Heart left ventricle (tissue), 16 donors: ENCODE results near the gene DENND4B. TPM values are rescaled to one million over a fixed set of nuclear protein-coding genes. Genes with fewer than 3 reads are reported as not detected.

Experiments
- ATAC-seq, 4 donors: fragments of 200-7000 bp; cut with Tn5 transposase; one replicate each; pipeline ENCODE4 v1.9.1; 2020 to 2022; ENCODE audit warnings: moderate library complexity in 4 of 4, mild to moderate bottlenecking in 3 of 4, moderate number of reproducible peaks in 1 of 4
- DNase-seq, 5 donors: peaks; one replicate each; pipeline ENCODE4 v3.0.0-alpha.2; 2020
- H3K27ac ChIP-seq, 12 donors: fragments of 200-600 bp; sonication (generic) in 4 of 12; one replicate each; pipeline versions ENCODE4 v1.5.0 to v1.8.0; 2016 to 2022; ENCODE audit warnings: mild to moderate bottlenecking in 2 of 12
- H3K27me3 ChIP-seq, 9 donors: fragments of 200-600 bp; sonication (generic) in 2 of 9; one replicate each; pipeline versions ENCODE4 v1.5.1 to v1.8.0; 2016 to 2022; ENCODE audit warnings: mild to moderate bottlenecking in 3 of 9
- H3K36me3 ChIP-seq, 9 donors: fragments of 200-600 bp; sonication (generic) in 2 of 9; one replicate each; pipeline versions ENCODE4 v1.5.0 to v1.8.0; 2018 to 2022; ENCODE audit warnings: mild to moderate bottlenecking in 2 of 9
- H3K4me1 ChIP-seq, 12 donors: fragments of 200-600 bp; sonication (generic) in 4 of 12; one replicate each; pipeline versions ENCODE4 v1.5.0 to v1.8.0; 2016 to 2022; ENCODE audit warnings: mild to moderate bottlenecking in 3 of 12
- H3K4me3 ChIP-seq, 12 donors: fragments of 200-600 bp; sonication (generic) in 4 of 12; one replicate each; pipeline versions ENCODE4 v1.5.0 to v1.8.0; 2017 to 2022; ENCODE audit warnings: mild to moderate bottlenecking in 9 of 12, moderate library complexity in 4 of 12
- H3K9me3 ChIP-seq, 12 donors: fragments of 200-600 bp; sonication (generic) in 4 of 12; one replicate each; pipeline versions ENCODE4 v1.5.0 to v1.8.0; 2016 to 2022; ENCODE audit warnings: mild to moderate bottlenecking in 1 of 12
- CTCF ChIP-seq, 12 donors: fragments of 200-600 bp; sonication (generic) in 4 of 12; IDR thresholded peaks; one replicate each; pipeline versions ENCODE4 v1.5.0 to v1.8.0; 2018 to 2022; ENCODE audit warnings: antibody characterized with exemption in 12 of 12, mild to moderate bottlenecking in 5 of 12
- POLR2A ChIP-seq, 2 donors: fragments of 450-650 bp; IDR thresholded peaks; one replicate each; pipeline ENCODE4 v1.6.1; 2017; ENCODE audit warnings: antibody characterized with exemption in 2 of 2, mild to moderate bottlenecking in 2 of 2, moderate library complexity in 2 of 2
- WGBS, 4 donors: extraction: QIAGEN DNeasy Blood & Tissue Kit in 2 of 4; methylation state at CpG; one replicate each; pipeline versions ENCODE4 v1.1.5 to v1.1.7; 2013 to 2018; 5-methylcytosine and 5-hydroxymethylcytosine counted together
- intact Hi-C, 10 donors: fragments of 100-400 bp; cut with DNase I; formaldehyde crosslinking; loops; one replicate each; pipeline versions ENCODE4 v1.11.1 to v1.14.2; 2022
- polyA plus RNA-seq, 2 donors: library from polyadenylated mRNA; stranded (reverse); fragments of 200-250 nt; gene quantifications; one replicate each; pipeline ENCODE4 v1.2.3, GENCODE V29; 2013
- total RNA-seq, 9 donors: library from RNA; depleted of rRNA in 2 of 9; stranded (reverse); fragments of >200 nt in 2 of 9; fragmentation: NEBNext Ultra II Directional in 3 of 9; extraction: Animal tissue kit (Norgen Biotek cat#: 25700) in 3 of 9; gene quantifications; one replicate each; pipeline versions ENCODE4 v1.1.0 to v1.2.4, GENCODE V29; 2016 to 2023
- donor health status: ischemic (EF 13 %, LVEDD 7.1; RV severe dilation, severe dysfunction).
- donor health status: healthy with polysubstance abuse.
- donor health status: DM: no; HTN: yes; CAD: no.
- donor health status: DM: no; HTN: no; CAD: no.
- donor health status: ischemic (EF 25% LVEDD 6.9; RV normal size, moderate dysfunction).
- donor health status: ischemic (EF 25% LVEDD 5.7; RV mildly dilated, moderate dysfunction).
- donor health status: healthy.
- donor health status: DM: yes; HTN: yes; CAD: no.
- donor health status: ischemic (EF 35%, LVEDD 5.7; RV mildly dilated, moderate dysfunction).
- donor health status: nonischemic (EF 11% LVEDD 7.7; RV severe dilation, severe dysfunction).
- donor health status: DM: yes; HTN: yes; CAD: no.
- donor health status: PGD.
- donor health status: ischemic (EF 29% LVEDD 5.4; RV normal size, mild dysfunction).
- donor health status: nonischemic (EF 23%, LVEDD 6.1; RV moderate dilation, normal function).

Gene DENND4B
- total and polyA plus RNA-seq, 11 donors: 30.5 to 60.7 (median 40.8) TPM

- Histone ChIP-seq H3K27me3 (no peaks in the 10 kb centered on the region), H3K9me3 (no peaks in the 10 kb centered on the region), H3K36me3 (peaks cover 0 to 53% (median 48%) of the 10 kb centered on the region in 9 donors), H3K4me1 (peaks cover 0 to 12% (median 1%) of the 10 kb centered on the region in 12 donors), H3K27ac (peak overlapping the region in 4 of 12 donors; percentile 21 to 42 (median 34)), H3K4me3 (no peak overlapping the region)
- no peak for TF ChIP-seq POLR2A (IDR thresholded peaks at IDR 0.05)
- no peak for TF ChIP-seq CTCF (IDR thresholded peaks at IDR 0.05)
- WGBS, 4 donors: 84 to 91% (median 90%) methylated on average over 5 of the region's 5 CpGs
- DNase-seq: no peak
- no peak for ATAC-seq
- intact Hi-C loops: loop anchor here in 2 of 10 donors (10.0 kb wide), 2 partner anchors 105 to 255 kb away; partner anchors contain the start of genes ILF2 (in 1 of the 2) and NPR1 (in 1 of the 2)
These were observed 17.1 kb downstream of the DENND4B start for GRCh38 chr1:153929426-153929825.

- no peaks in the 10 kb centered on the region for H3K27me3 ChIP-seq
- peaks cover 0 to 14% (median 4%) of the 10 kb centered on the region in 12 donors for H3K4me1 ChIP-seq
- no peaks in the 10 kb centered on the region for H3K9me3 ChIP-seq
- ATAC-seq (peak in 2 of 4 donors; percentile 7 to 10), DNase-seq (no peak)
- peaks cover 0 to 48% (median 42%) of the 10 kb centered on the region in 9 donors for H3K36me3 ChIP-seq
- TF ChIP-seq POLR2A (IDR thresholded peaks at IDR 0.05) (no peak), CTCF (IDR thresholded peaks at IDR 0.05) (no peak)
- no peak overlapping the region for H3K4me3 ChIP-seq
- 50 to 69% (median 59%) methylated on average over 4 of the region's 4 CpGs for WGBS, 4 donors
- intact Hi-C loops: loop anchor here in 2 of 10 donors (10.0 kb wide), 2 partner anchors 104 to 254 kb away; partner anchors contain the start of genes ILF2 (in 1 of the 2) and NPR1 (in 1 of the 2)
- peak overlapping the region in 4 of 12 donors; percentile 21 to 42 (median 34) for H3K27ac ChIP-seq
These were observed 17.7 kb downstream of the DENND4B start for GRCh38 chr1:153928791-153929341.

- TF ChIP-seq POLR2A (IDR thresholded peaks at IDR 0.05) (no peak), CTCF (IDR thresholded peaks at IDR 0.05) (no peak)
- Histone ChIP-seq H3K36me3 (peaks cover 0 to 41% (median 36%) of the 10 kb centered on the region in 9 donors), H3K27ac (peak overlapping the region in 4 of 12 donors; percentile 21 to 42 (median 34)), H3K9me3 (no peaks in the 10 kb centered on the region), H3K4me1 (peaks cover 0 to 19% (median 7%) of the 10 kb centered on the region in 12 donors), H3K4me3 (no peak overlapping the region), H3K27me3 (no peaks in the 10 kb centered on the region)
- ATAC-seq (no peak), DNase-seq (no peak)
- intact Hi-C loops: loop anchor here in 2 of 10 donors (10.0 kb wide), 2 partner anchors 103 to 253 kb away; partner anchors contain the start of genes ILF2 (in 1 of the 2) and NPR1 (in 1 of the 2)
- 56 to 83% (median 65%) methylated on average over 1 of the region's 1 CpG for WGBS, 4 donors
These were observed 18.3 kb downstream of the DENND4B start for GRCh38 chr1:153928245-153928644.

- Histone ChIP-seq H3K27ac (no peak overlapping the region), H3K9me3 (no peaks in the 10 kb centered on the region), H3K27me3 (no peaks in the 10 kb centered on the region), H3K4me3 (no peak overlapping the region), H3K4me1 (peaks cover 0 to 25% (median 12%) of the 10 kb centered on the region in 12 donors), H3K36me3 (peaks cover 0 to 23% (median 18%) of the 10 kb centered on the region in 9 donors)
- intact Hi-C loops: loop anchor here in 3 of 10 donors (2.0 to 10.0 kb wide), 3 partner anchors 16 to 252 kb away; partner anchors contain the start of genes ILF2 (in 1 of the 3) and NPR1 (in 1 of the 3)
- ATAC-seq: no peak
- DNase-seq: no peak
- TF ChIP-seq POLR2A (IDR thresholded peaks at IDR 0.05) (no peak), CTCF (IDR thresholded peaks at IDR 0.05) (no peak)
- 85 to 87% (median 85%) methylated on average over 4 of the region's 4 CpGs for WGBS, 4 donors
These were observed 20.1 kb downstream of the DENND4B start for GRCh38 chr1:153926405-153926804.
